ENCODE measurements around the gene TWIST1.

The TWIST1 gene

GRCh38 chr7:19112274-19113001 lies 5.0 kb downstream of the TWIST1 start:
- no peak for DNase-seq

- DNase-seq: no peak
Measured at GRCh38 chr7:19111474-19112273, 5.8 kb downstream of the TWIST1 start.

- no peak for DNase-seq
Measured at GRCh38 chr7:19110776-19111175, 6.7 kb downstream of the TWIST1 start.

GRCh38 chr7:19110026-19110730 lies 7.3 kb downstream of the TWIST1 start:
- DNase-seq: no peak

GRCh38 chr7:19109000-19109946 lies 8.2 kb downstream of the TWIST1 start:
- no peak for DNase-seq

- DNase-seq: no peak
Measured at GRCh38 chr7:19107356-19108146, 9.9 kb downstream of the TWIST1 start.

GRCh38 chr7:19107081-19107355 lies 10.4 kb downstream of the TWIST1 start:
- no peak for DNase-seq

GRCh38 chr7:19106241-19107080 lies 11.0 kb downstream of the TWIST1 start:
- DNase-seq: no peak

GRCh38 chr7:19105546-19105945 lies 11.9 kb downstream of the TWIST1 start:
- no peak for DNase-seq

- DNase-seq: no peak
Measured at GRCh38 chr7:19104811-19105210, 12.6 kb downstream of the TWIST1 start.

GRCh38 chr7:19102884-19103283 lies 14.6 kb downstream of the TWIST1 start:
- DNase-seq: no peak

GRCh38 chr7:19101909-19102308 lies 15.5 kb downstream of the TWIST1 start:
- DNase-seq: no peak

GRCh38 chr7:19101472-19101871 lies 16.0 kb downstream of the TWIST1 start:
- no peak for DNase-seq

- DNase-seq: no peak
Measured at GRCh38 chr7:19099924-19100323, 17.5 kb downstream of the TWIST1 start.

- no peak for DNase-seq
Measured at GRCh38 chr7:19099194-19099593, 18.2 kb downstream of the TWIST1 start.

- no peak for DNase-seq
Measured at GRCh38 chr7:19098510-19098909, 18.9 kb downstream of the TWIST1 start.

GRCh38 chr7:19097165-19098055 lies 20.0 kb downstream of the TWIST1 start:
- DNase-seq: no peak

- no peak for DNase-seq
Measured at GRCh38 chr7:19095353-19095860, 22.0 kb downstream of the TWIST1 start.

GRCh38 chr7:19094598-19095352 lies 22.7 kb downstream of the TWIST1 start:
- no peak for DNase-seq
